Measurements from ENCODE around the gene CPOX.

CPOX gene

DNA sequence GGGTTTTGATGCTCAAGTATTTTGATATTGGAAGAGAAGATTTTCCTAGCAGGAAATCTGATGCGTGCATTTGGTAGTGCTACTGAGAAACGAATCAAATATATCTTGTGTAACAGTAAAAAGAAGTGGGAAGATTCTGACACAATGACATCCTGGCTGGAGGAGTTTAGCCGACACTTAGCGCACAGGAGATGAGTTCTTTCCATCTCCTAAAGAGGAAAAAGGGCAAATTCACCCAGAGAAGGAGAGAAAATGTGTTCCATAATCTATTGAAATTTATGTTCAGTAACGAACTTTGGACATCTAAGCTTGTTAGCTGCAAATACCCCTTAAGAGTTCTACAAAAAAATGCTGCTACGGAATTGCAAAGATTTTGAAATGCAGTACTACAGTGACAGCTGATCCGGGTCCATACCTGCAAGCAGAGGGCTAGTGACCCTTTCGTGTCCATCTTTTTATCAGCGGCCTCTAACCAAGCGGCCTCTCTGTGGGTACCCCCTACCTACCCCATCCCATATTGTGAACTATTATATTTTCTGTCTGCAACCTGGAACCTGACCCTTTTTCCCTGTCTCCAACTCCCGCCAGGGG lies 971 bp downstream of the CPOX start:
- CTCF ChIA-PET, result interaction anchor here (0.7 kb wide), 1 partner anchor 805 kb away, joined by 5 read pairs; no protein-coding TSS in a partner anchor
- TF ChIP-seq ZNF175 (tag by site-specific recombination; IDR thresholded peaks at IDR 0.05) (no peak), ZNF341 (tag by site-specific recombination; IDR thresholded peaks at IDR 0.05; ENCODE audit: low read depth) (no peak), PRDM1 (tag by site-specific recombination; IDR thresholded peaks at IDR 0.05) (no peak), ZBTB1 (tag by site-specific recombination; IDR thresholded peaks at IDR 0.05) (no peak)

DNA sequence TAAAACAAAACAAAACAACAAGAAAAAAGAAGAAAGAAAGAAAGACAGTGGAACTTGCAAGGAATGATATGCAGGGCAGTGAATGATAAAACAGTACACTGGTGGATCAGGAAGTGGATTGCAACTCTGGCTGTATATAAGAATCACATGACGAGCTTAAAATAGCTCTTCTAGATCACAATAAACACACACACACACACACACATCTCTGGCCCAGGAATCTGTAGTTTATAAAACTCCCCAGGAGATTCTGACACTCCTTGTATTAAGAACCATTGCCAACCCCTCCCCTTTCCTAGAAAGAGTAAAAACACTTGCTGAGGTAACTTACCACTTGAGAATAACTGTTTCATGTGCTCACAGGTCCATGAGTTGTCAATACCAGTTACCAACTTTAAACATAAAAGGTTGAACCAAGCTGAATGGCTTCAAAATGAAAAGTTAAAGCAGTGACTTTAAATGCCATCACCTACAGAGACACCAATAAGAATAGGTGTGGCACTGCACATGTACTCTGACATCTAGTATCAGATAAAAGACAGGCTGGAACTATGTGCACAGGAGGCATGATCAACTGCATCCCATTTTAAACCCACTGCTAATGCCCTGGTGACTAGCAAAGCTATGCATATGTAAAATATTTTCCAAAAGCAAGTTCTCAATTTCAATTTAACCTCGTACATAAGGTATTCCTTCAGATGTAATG lies 3.9 kb downstream of the CPOX start:
- CTCF ChIA-PET, result interaction anchor here (0.5 to 0.9 kb wide), 2 partner anchors 8 to 225 kb away, joined by 3 to 4 read pairs; no protein-coding TSS in a partner anchor
- peaks cover 8 to 57% of the 10 kb centered on the region in 2 experiments; a peak in 2 of 3 replicates for H3K36me3 ChIP-seq (ENCODE audit: control insufficient read depth in 2 of 2, insufficient read depth in 1 of 2, low read length in 2 of 2)

More for the DNA sequence above, 971 bp downstream of the CPOX start:
- peaks cover 8 to 34% of the 10 kb centered on the region in 2 experiments; a peak in 2 of 3 replicates for H3K36me3 ChIP-seq (ENCODE audit: control insufficient read depth in 2 of 2, insufficient read depth in 1 of 2, low read length in 2 of 2)
- no peaks in the 10 kb centered on the region for H3K4me1 ChIP-seq (ENCODE audit: control insufficient read depth, insufficient read depth, low read length)
- H3K4me3 ChIP-seq (ENCODE audit: low read depth, low read length), result peak overlapping the region; percentile 76
- no peaks in the 10 kb centered on the region for H3K9me3 ChIP-seq (ENCODE audit: control insufficient read depth, insufficient read depth, low read depth, low read length)
- no peak overlapping the region; the same call in 1 of the 2 replicates for H3K27ac ChIP-seq (ENCODE audit: extremely low read depth, low read depth, low read length)
- POLR2A ChIA-PET, result interaction anchor here (0.7 to 1.5 kb wide), 2 partner anchors 70 to 309 kb away, joined by 3 to 6 read pairs; partner anchors contain the start of genes CLDND1 and DCBLD2

DNA sequence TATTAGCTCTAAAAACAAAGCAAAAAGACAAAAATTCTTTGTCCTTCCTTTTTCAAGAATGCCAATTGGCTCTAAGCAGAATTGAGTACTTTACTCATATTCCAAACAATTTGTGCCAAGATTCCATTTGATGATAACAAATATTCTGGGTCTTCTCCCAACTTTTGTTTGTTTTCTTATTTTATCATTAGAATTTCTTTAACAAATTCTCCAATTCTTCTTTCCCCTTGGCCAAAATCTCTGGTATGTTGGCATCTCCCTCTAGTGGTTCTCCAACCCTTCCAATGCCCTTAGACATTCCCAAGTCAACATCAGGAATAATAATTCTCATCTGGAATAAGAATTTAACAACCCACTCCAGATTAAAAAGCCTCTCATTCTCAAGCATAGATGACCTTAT lies 5.3 kb downstream of the CPOX start:
- no peaks in the 10 kb centered on the region; the same call in 1 of the 2 replicates for H3K4me1 ChIP-seq (ENCODE audit: control insufficient read depth, insufficient read depth, low read length)
- H3K4me3 ChIP-seq (ENCODE audit: low read depth, low read length), result no peak overlapping the region
- TF ChIP-seq, protein P1, sequence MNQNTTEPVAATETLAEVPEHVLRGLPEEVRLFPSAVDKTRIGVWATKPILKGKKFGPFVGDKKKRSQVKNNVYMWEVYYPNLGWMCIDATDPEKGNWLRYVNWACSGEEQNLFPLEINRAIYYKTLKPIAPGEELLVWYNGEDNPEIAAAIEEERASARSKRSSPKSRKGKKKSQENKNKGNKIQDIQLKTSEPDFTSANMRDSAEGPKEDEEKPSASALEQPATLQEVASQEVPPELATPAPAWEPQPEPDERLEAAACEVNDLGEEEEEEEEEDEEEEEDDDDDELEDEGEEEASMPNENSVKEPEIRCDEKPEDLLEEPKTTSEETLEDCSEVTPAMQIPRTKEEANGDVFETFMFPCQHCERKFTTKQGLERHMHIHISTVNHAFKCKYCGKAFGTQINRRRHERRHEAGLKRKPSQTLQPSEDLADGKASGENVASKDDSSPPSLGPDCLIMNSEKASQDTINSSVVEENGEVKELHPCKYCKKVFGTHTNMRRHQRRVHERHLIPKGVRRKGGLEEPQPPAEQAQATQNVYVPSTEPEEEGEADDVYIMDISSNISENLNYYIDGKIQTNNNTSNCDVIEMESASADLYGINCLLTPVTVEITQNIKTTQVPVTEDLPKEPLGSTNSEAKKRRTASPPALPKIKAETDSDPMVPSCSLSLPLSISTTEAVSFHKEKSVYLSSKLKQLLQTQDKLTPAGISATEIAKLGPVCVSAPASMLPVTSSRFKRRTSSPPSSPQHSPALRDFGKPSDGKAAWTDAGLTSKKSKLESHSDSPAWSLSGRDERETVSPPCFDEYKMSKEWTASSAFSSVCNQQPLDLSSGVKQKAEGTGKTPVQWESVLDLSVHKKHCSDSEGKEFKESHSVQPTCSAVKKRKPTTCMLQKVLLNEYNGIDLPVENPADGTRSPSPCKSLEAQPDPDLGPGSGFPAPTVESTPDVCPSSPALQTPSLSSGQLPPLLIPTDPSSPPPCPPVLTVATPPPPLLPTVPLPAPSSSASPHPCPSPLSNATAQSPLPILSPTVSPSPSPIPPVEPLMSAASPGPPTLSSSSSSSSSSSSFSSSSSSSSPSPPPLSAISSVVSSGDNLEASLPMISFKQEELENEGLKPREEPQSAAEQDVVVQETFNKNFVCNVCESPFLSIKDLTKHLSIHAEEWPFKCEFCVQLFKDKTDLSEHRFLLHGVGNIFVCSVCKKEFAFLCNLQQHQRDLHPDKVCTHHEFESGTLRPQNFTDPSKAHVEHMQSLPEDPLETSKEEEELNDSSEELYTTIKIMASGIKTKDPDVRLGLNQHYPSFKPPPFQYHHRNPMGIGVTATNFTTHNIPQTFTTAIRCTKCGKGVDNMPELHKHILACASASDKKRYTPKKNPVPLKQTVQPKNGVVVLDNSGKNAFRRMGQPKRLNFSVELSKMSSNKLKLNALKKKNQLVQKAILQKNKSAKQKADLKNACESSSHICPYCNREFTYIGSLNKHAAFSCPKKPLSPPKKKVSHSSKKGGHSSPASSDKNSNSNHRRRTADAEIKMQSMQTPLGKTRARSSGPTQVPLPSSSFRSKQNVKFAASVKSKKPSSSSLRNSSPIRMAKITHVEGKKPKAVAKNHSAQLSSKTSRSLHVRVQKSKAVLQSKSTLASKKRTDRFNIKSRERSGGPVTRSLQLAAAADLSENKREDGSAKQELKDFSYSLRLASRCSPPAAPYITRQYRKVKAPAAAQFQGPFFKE (tag by site-specific recombination; IDR thresholded peaks at IDR 0.05; ENCODE audit: borderline replicate concordance), result no peak
- TF ChIP-seq ZNF623 (tag by site-specific recombination; IDR thresholded peaks at IDR 0.05), result no peak
- TF ChIP-seq ZNF600 (tag by site-specific recombination; IDR thresholded peaks at IDR 0.05), result no peak
- no peak for TF ChIP-seq ZNF112 (tag by site-specific recombination; IDR thresholded peaks at IDR 0.05)
- no peaks in the 10 kb centered on the region for H3K9me3 ChIP-seq (ENCODE audit: control insufficient read depth, insufficient read depth, low read depth, low read length)
- ChIA-PET CTCF (no interaction called here), POLR2A (no interaction called here)
- peaks cover 8 to 63% of the 10 kb centered on the region in 2 experiments; a peak in 2 of 3 replicates for H3K36me3 ChIP-seq (ENCODE audit: control insufficient read depth in 2 of 2, insufficient read depth in 1 of 2, low read length in 2 of 2)
- no peak overlapping the region for H3K27ac ChIP-seq (ENCODE audit: extremely low read depth, low read depth, low read length)

More for the DNA sequence above, 3.9 kb downstream of the CPOX start:
- H3K4me3 ChIP-seq (ENCODE audit: low read depth, low read length), result no peak overlapping the region
- POLR2A ChIA-PET, result interaction anchor here (0.5 kb wide), 1 partner anchor 612 kb away, joined by 3 read pairs; no protein-coding TSS in a partner anchor
- TF ChIP-seq, protein P2, sequence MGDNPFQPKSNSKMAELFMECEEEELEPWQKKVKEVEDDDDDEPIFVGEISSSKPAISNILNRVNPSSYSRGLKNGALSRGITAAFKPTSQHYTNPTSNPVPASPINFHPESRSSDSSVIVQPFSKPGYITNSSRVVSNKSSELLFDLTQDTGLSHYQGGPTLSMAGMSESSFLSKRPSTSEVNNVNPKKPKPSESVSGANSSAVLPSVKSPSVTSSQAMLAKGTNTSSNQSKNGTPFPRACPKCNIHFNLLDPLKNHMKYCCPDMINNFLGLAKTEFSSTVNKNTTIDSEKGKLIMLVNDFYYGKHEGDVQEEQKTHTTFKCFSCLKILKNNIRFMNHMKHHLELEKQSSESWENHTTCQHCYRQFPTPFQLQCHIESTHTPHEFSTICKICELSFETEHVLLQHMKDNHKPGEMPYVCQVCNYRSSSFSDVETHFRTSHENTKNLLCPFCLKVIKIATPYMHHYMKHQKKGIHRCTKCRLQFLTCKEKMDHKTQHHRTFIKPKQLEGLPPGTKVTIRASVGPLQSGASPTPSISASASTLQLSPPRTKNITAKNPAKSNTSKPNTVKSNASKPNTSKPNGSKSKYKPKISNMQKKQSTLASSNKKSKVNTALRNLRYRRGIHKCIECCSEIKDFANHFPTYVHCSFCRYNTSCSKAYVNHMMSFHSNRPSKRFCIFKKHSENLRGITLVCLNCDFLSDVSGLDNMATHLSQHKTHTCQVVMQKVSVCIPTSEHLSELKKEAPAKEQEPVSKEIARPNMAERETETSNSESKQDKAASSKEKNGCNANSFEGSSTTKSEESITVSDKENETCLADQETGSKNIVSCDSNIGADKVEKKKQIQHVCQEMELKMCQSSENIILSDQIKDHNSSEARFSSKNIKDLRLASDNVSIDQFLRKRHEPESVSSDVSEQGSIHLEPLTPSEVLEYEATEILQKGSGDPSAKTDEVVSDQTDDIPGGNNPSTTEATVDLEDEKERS (tag by site-specific recombination; IDR thresholded peaks at IDR 0.05), result no peak
- TF ChIP-seq, protein P3, sequence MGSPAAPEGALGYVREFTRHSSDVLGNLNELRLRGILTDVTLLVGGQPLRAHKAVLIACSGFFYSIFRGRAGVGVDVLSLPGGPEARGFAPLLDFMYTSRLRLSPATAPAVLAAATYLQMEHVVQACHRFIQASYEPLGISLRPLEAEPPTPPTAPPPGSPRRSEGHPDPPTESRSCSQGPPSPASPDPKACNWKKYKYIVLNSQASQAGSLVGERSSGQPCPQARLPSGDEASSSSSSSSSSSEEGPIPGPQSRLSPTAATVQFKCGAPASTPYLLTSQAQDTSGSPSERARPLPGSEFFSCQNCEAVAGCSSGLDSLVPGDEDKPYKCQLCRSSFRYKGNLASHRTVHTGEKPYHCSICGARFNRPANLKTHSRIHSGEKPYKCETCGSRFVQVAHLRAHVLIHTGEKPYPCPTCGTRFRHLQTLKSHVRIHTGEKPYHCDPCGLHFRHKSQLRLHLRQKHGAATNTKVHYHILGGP (tag by site-specific recombination; IDR thresholded peaks at IDR 0.05), result peak; percentile 75
- no peaks in the 10 kb centered on the region for H3K9me3 ChIP-seq (ENCODE audit: control insufficient read depth, insufficient read depth, low read depth, low read length)
- no peaks in the 10 kb centered on the region; the same call in 1 of the 2 replicates for H3K4me1 ChIP-seq (ENCODE audit: control insufficient read depth, insufficient read depth, low read length)
- H3K27ac ChIP-seq (ENCODE audit: extremely low read depth, low read depth, low read length), result no peak overlapping the region

Data from HEK293 (cell line).